ENCODE measurements around the gene EIF5B. TPM values are rescaled to one million over a fixed set of nuclear protein-coding genes. Genes with fewer than 3 reads are reported as not detected.

EIF5B gene
- total RNA-seq, 1 experiment from 2014 or later: 49.0 TPM

- intact Hi-C loops (cut with micrococcal nuclease; ENCODE audit: unreplicated experiment): no loop called here
- Histone ChIP-seq H3K27ac (ENCODE audit: low read length) (no peak overlapping the region), H3K36me3 (ENCODE audit: control insufficient read depth, insufficient read depth, low read length) (peaks cover 48% of the 10 kb centered on the region), H3K4me3 (ENCODE audit: low read depth in 2 of 2, low read length in 2 of 2) (no peak overlapping the region), H3K4me1 (ENCODE audit: control insufficient read depth, insufficient read depth, low read length) (0 out of 2 replicates have a peak, but pooled peaks cover 3% of the 10 kb centered on the region), H3K27me3 (ENCODE audit: control insufficient read depth, insufficient read depth, low read length) (no peaks in the 10 kb centered on the region), H3K9me3 (ENCODE audit: control insufficient read depth, insufficient read depth, low read depth, low read length) (no peaks in the 10 kb centered on the region)
- no TSS peak for BruUV-seq (replicated peaks)
- DNase-seq (ENCODE audit: low read depth, low spot score) (no peak), ATAC-seq (no peak)
- ChIA-PET POLR2A (no interaction called here), CTCF (no interaction called here)
- TF ChIP-seq POLR2AphosphoS5 (IDR thresholded peaks at IDR 0.05; ENCODE audit: low read depth, low read length) (no peak), REST (IDR thresholded peaks at IDR 0.05; ENCODE audit: insufficient read depth in 1 of 2, low read depth in 2 of 2, low read length in 1 of 2) (no peak), CTCF (IDR thresholded peaks at IDR 0.05) (no peak), SIN3A (IDR thresholded peaks at IDR 0.05; ENCODE audit: borderline replicate concordance, insufficient read depth, low read depth, low read length) (no peak), TCF7L2 (IDR thresholded peaks at IDR 0.05; ENCODE audit: low read depth, low read length) (no peak)
- in situ Hi-C loops (cut with HindIII; ENCODE audit: low pct_unique_long_range_greater_than_20kb, low sequenced_read_pairs): no loop called here
Measured at GRCh38 chr2:99397266-99397920, 60.2 kb downstream of the EIF5B start.

- ChIA-PET POLR2A (no interaction called here), CTCF (no interaction called here)
- H3K27me3 ChIP-seq (ENCODE audit: control insufficient read depth, insufficient read depth, low read length): no peaks in the 10 kb centered on the region
- H3K36me3 ChIP-seq (ENCODE audit: control insufficient read depth, insufficient read depth, low read length): peaks cover 54% of the 10 kb centered on the region
- H3K9me3 ChIP-seq (ENCODE audit: control insufficient read depth, insufficient read depth, low read depth, low read length): no peaks in the 10 kb centered on the region
- H3K4me3 ChIP-seq (ENCODE audit: low read depth in 2 of 2, low read length in 2 of 2): no peak overlapping the region
- no peak for TF ChIP-seq POLR2AphosphoS5 (IDR thresholded peaks at IDR 0.05; ENCODE audit: low read depth, low read length)
- no peak for TF ChIP-seq REST (IDR thresholded peaks at IDR 0.05; ENCODE audit: insufficient read depth in 1 of 2, low read depth in 2 of 2, low read length in 1 of 2)
- TF ChIP-seq TCF7L2 (IDR thresholded peaks at IDR 0.05; ENCODE audit: low read depth, low read length): no peak
- no peak for TF ChIP-seq CTCF (IDR thresholded peaks at IDR 0.05)
- no peak for TF ChIP-seq SIN3A (IDR thresholded peaks at IDR 0.05; ENCODE audit: borderline replicate concordance, insufficient read depth, low read depth, low read length)
- in situ Hi-C loops (cut with HindIII; ENCODE audit: low pct_unique_long_range_greater_than_20kb, low sequenced_read_pairs) (no loop called here), intact Hi-C loops (cut with micrococcal nuclease; ENCODE audit: unreplicated experiment) (no loop called here)
- BruUV-seq (replicated peaks): no TSS peak
- peaks cover 3% of the 10 kb centered on the region; the same call in 1 of the 2 replicates for H3K4me1 ChIP-seq (ENCODE audit: control insufficient read depth, insufficient read depth, low read length)
- ATAC-seq (no peak), DNase-seq (ENCODE audit: low read depth, low spot score) (no peak)
- H3K27ac ChIP-seq (ENCODE audit: low read length): no peak overlapping the region
Measured at GRCh38 chr2:99398303-99398702, 61.1 kb downstream of the EIF5B start.

Data from Panc1 (cell line).